H1 (cell line): ENCODE results near the gene MIER1. TPM values are rescaled to one million over a fixed set of nuclear protein-coding genes. Genes with fewer than 3 reads are reported as not detected.

Experiments
- CTCF ChIA-PET: fragments of 300-600 bp; sonication (Branson Sonifier 250); formaldehyde crosslinking; loops from one replicate; lab custom pipeline; 2021; ENCODE audit not compliant: partially characterized antibody; lab: Charles Lee
- POLR2A ChIA-PET: fragments of 300-600 bp; sonication (Branson Sonifier 250); formaldehyde crosslinking; loops from one replicate; lab custom pipeline; 2021; ENCODE audit warnings: inconsistent platforms; ENCODE audit not compliant: partially characterized antibody; lab: Charles Lee
- DNase-seq, 2 experiments: peaks; one replicate each; pipeline versions ENCODE4 v3.0.0 to v3.0.0-alpha.2; 2010 to 2022; ENCODE audit warnings: low spot score in 2 of 2, low read depth in 1 of 2, mixed read lengths in 1 of 2
- FAIRE-seq: peaks from 2 replicates; lab custom pipeline; 2011; peaks lifted over from hg19 to GRCh38; lab: Jason Lieb, UNC
- H2AFZ ChIP-seq: 2 replicates; pipeline ENCODE4 v1.8.1; 2012; ENCODE audit warnings: low read length, inconsistent platforms
- H2AK5ac ChIP-seq: 2 replicates; pipeline ENCODE4 v1.6.1; 2013; ENCODE audit warnings: low read depth, low read length
- H2BK120ac ChIP-seq: replicated peaks from 2 replicates; pipeline ENCODE3; 2013; ENCODE audit warnings: low read depth, low read length, inconsistent platforms
- H2BK12ac ChIP-seq: 2 replicates; pipeline ENCODE4 v1.6.1; 2013; ENCODE audit warnings: low read depth, low read length
- H2BK15ac ChIP-seq: 2 replicates; pipeline ENCODE4 v1.6.1; 2013; ENCODE audit warnings: low read length
- H2BK20ac ChIP-seq: 2 replicates; pipeline ENCODE4 v1.6.1; 2013; ENCODE audit warnings: low read length
- H2BK5ac ChIP-seq: 2 replicates; pipeline ENCODE4 v1.6.1; 2013; ENCODE audit warnings: low read depth, low read length
- H3K14ac ChIP-seq: 2 replicates; pipeline ENCODE4 v1.6.1; 2013; ENCODE audit warnings: inconsistent platforms; ENCODE audit not compliant: insufficient read length
- H3K18ac ChIP-seq: 2 replicates; pipeline ENCODE4 v1.6.1; 2013; ENCODE audit warnings: low read length; ENCODE audit errors: extremely low read depth
- H3K23ac ChIP-seq: 2 replicates; pipeline ENCODE4 v1.6.1; 2013; ENCODE audit warnings: inconsistent platforms; ENCODE audit not compliant: insufficient read length
- H3K23me2 ChIP-seq: 2 replicates; pipeline ENCODE4 v1.6.1; 2013; ENCODE audit warnings: low read depth, low read length
- H3K27ac ChIP-seq: 2 replicates; pipeline ENCODE4 v1.6.1; 2011; ENCODE audit warnings: low read depth, low read length, inconsistent platforms
- H3K27me3 ChIP-seq, 4 experiments: replicated peaks in 1 of 4; 1 replicate in 1 of 4; 2 replicates in 3 of 4; pipeline versions ENCODE4 v1.6.1 to v1.8.1; 2011 to 2013; ENCODE audit warnings: low read length in 3 of 4, mild to moderate bottlenecking in 3 of 4, inconsistent platforms in 2 of 4, mixed read lengths in 2 of 4, moderate library complexity in 1 of 4; ENCODE audit not compliant: control insufficient read depth in 3 of 4, insufficient read depth in 3 of 4; ENCODE audit errors: extremely low read depth in 1 of 4
- H3K36me3 ChIP-seq, 4 experiments: 2 replicates each; pipeline versions ENCODE4 v1.6.1 to v1.8.1; 2011 to 2013; ENCODE audit warnings: mild to moderate bottlenecking in 4 of 4, low read length in 3 of 4, moderate library complexity in 2 of 4, control low read depth in 1 of 4, inconsistent platforms in 1 of 4; ENCODE audit not compliant: insufficient read depth in 4 of 4, control insufficient read depth in 2 of 4
- H3K4ac ChIP-seq: replicated peaks from 2 replicates; pipeline ENCODE3; 2013; ENCODE audit warnings: low read length, low read depth, mixed read lengths, inconsistent platforms; ENCODE audit not compliant: insufficient read length
- H3K4me1 ChIP-seq, 4 experiments: replicated peaks in 1 of 4; 1 replicate in 1 of 4; 2 replicates in 3 of 4; pipeline versions ENCODE4 v1.6.1 to v1.8.1; 2011 to 2013; ENCODE audit warnings: low read length in 3 of 4, inconsistent platforms in 2 of 4, mixed read lengths in 1 of 4; ENCODE audit not compliant: insufficient read depth in 4 of 4, control insufficient read depth in 3 of 4
- H3K4me2 ChIP-seq, 2 experiments: 2 replicates each; pipeline versions ENCODE4 v1.6.1 to v1.8.1; 2011 to 2013; ENCODE audit warnings: low read depth in 2 of 2, low read length in 2 of 2, control low read depth in 1 of 2, inconsistent platforms in 1 of 2, mild to moderate bottlenecking in 1 of 2; ENCODE audit not compliant: insufficient read depth in 1 of 2
- H3K4me3 ChIP-seq, 4 experiments: fragments of 200-600, 300-600 bp in 1 of 4; sonication (generic), shearing (Covaris generic), sonication (Bioruptor Twin) in 1 of 4; 2 replicates each; pipeline versions ENCODE4 v1.5.1 to v1.8.1; 2011 to 2016; ENCODE audit warnings: low read length in 4 of 4, low read depth in 3 of 4, control low read depth in 2 of 4, inconsistent platforms in 2 of 4, mild to moderate bottlenecking in 2 of 4, mixed read lengths in 1 of 4, moderate library complexity in 1 of 4; ENCODE audit not compliant: insufficient read depth in 2 of 4; ENCODE audit errors: extremely low read depth in 1 of 4
- H3K56ac ChIP-seq: replicated peaks from 2 replicates; pipeline ENCODE3; 2013; ENCODE audit warnings: low read depth, mild to moderate bottlenecking, mixed read lengths, low read length, inconsistent platforms; ENCODE audit not compliant: insufficient read length
- H3K79me1 ChIP-seq: 2 replicates; pipeline ENCODE4 v1.6.1; 2013; ENCODE audit warnings: low read depth, low read length, control low read depth
- H3K79me2 ChIP-seq, 2 experiments: 2 replicates each; pipeline versions ENCODE4 v1.6.1 to v1.8.1; 2012 to 2013; ENCODE audit warnings: low read length in 2 of 2, mild to moderate bottlenecking in 2 of 2, inconsistent platforms in 1 of 2; ENCODE audit not compliant: insufficient read depth in 2 of 2, control insufficient read depth in 1 of 2
- H3K9ac ChIP-seq, 4 experiments: replicated peaks in 1 of 4; 1 replicate in 1 of 4; 2 replicates in 3 of 4; pipeline versions ENCODE4 v1.6.1 to v1.8.1; 2011 to 2013; ENCODE audit warnings: low read depth in 3 of 4, low read length in 3 of 4, control low read depth in 2 of 4, mild to moderate bottlenecking in 2 of 4, moderate library complexity in 2 of 4, inconsistent platforms in 1 of 4; ENCODE audit errors: extremely low read depth in 1 of 4
- H3K9me3 ChIP-seq, 2 experiments: 2 replicates each; pipeline versions ENCODE4 v1.6.1 to v1.8.1; 2012 to 2013; ENCODE audit warnings: mild to moderate bottlenecking in 2 of 2, moderate library complexity in 2 of 2, control low read depth in 1 of 2, inconsistent platforms in 1 of 2, low read depth in 1 of 2, low read length in 1 of 2, mixed read lengths in 1 of 2; ENCODE audit not compliant: insufficient read depth in 2 of 2
- H4K20me1 ChIP-seq, 2 experiments: replicated peaks in 1 of 2; 2 replicates each; pipeline versions ENCODE3 to v1.8.1; 2011 to 2013; ENCODE audit warnings: inconsistent platforms in 2 of 2, low read length in 2 of 2, mild to moderate bottlenecking in 1 of 2; ENCODE audit not compliant: insufficient read depth in 2 of 2, control insufficient read depth in 1 of 2
- H4K5ac ChIP-seq: 2 replicates; pipeline ENCODE4 v1.6.1; 2013; ENCODE audit warnings: low read length, low read depth, mixed read lengths, inconsistent platforms; ENCODE audit not compliant: insufficient read length
- H4K8ac ChIP-seq: 2 replicates; pipeline ENCODE4 v1.8.0; 2013; ENCODE audit warnings: mild to moderate bottlenecking, moderate library complexity, low read length, inconsistent platforms; ENCODE audit not compliant: insufficient read depth; ENCODE audit errors: extremely low read depth
- H4K91ac ChIP-seq: replicated peaks from 2 replicates; pipeline ENCODE3; 2013; ENCODE audit warnings: low read length, mixed read lengths, inconsistent platforms; ENCODE audit not compliant: insufficient read length
- BACH1 ChIP-seq: IDR thresholded peaks from 2 replicates; pipeline ENCODE4 v1.6.1; 2012; ENCODE audit warnings: low read length, improper control_type of control experiment
- CHD1 ChIP-seq: IDR thresholded peaks from 2 replicates; pipeline ENCODE4 v1.6.1; 2012; ENCODE audit warnings: low read depth, low read length, improper control_type of control experiment
- KDM5A ChIP-seq: fragments of 200-600 bp; IDR thresholded peaks from 2 replicates; pipeline ENCODE4 v1.7.1; 2012; ENCODE audit warnings: mild to moderate bottlenecking, low read length, inconsistent platforms, mixed read lengths
- POLR2A ChIP-seq, 2 experiments: IDR thresholded peaks; 1 replicate in 1 of 2; 2 replicates in 1 of 2; pipeline ENCODE4 v1.6.1; 2011; ENCODE audit warnings: low read depth in 2 of 2, low read length in 2 of 2, mild to moderate bottlenecking in 2 of 2; ENCODE audit errors: control extremely low read depth in 1 of 2
- TCF12 ChIP-seq: IDR thresholded peaks from 2 replicates; pipeline ENCODE4 v1.6.1; 2011; ENCODE audit warnings: low read depth, mild to moderate bottlenecking, low read length
- TEAD4 ChIP-seq: IDR thresholded peaks from 2 replicates; pipeline ENCODE4 v1.6.1; 2012; ENCODE audit warnings: low read depth, low read length, inconsistent platforms, mixed read lengths
- WGBS, 2 experiments: shearing (Covaris generic) in 1 of 2; methylation state at CpG; one replicate each; pipeline versions ENCODE4 v1.1.6 to v1.1.7; 2013 to 2015; ENCODE audit warnings: low lambda C conversion rate in 2 of 2, mixed read lengths in 2 of 2, inconsistent platforms in 1 of 2, low coverage in 1 of 2, missing lambda C conversion rate in 1 of 2; ENCODE audit not compliant: insufficient replicate concordance in 2 of 2, insufficient coverage in 1 of 2, insufficient read length in 1 of 2; ENCODE audit errors: extremely low coverage in 1 of 2, missing lambda C conversion rate in 1 of 2; 5-methylcytosine and 5-hydroxymethylcytosine counted together
- polyA plus RNA-seq, 7 experiments: library from polyadenylated mRNA; depleted of rRNA in 3 of 7; stranded (reverse) in 5 of 7; unstranded in 2 of 7; fragments of >200 nt in 5 of 7; fragments of 200-250 nt in 2 of 7; gene quantifications; 1 replicate in 5 of 7; 2 replicates in 1 of 7; 4 replicates in 1 of 7; pipeline versions ENCODE4 v1.2.1 to v1.2.3, GENCODE V29; 2011 to 2013; ENCODE audit warnings: missing spikeins in 2 of 7, mixed read lengths in 2 of 7
- total RNA-seq: library from RNA; stranded (reverse); fragmentation: NEBNext Ultra II Directional; extraction: Animal tissue kit (Norgen Biotek cat#: 25700); gene quantifications from 2 replicates; pipeline ENCODE4 v1.2.1, GENCODE V29; 2021

Gene MIER1
- total and polyA plus RNA-seq, 2 of the 8 experiments (the other 6 are each of a cell fraction or from before 2014, with no cell fraction given) = 5.2 to 33.5 TPM

DNA sequence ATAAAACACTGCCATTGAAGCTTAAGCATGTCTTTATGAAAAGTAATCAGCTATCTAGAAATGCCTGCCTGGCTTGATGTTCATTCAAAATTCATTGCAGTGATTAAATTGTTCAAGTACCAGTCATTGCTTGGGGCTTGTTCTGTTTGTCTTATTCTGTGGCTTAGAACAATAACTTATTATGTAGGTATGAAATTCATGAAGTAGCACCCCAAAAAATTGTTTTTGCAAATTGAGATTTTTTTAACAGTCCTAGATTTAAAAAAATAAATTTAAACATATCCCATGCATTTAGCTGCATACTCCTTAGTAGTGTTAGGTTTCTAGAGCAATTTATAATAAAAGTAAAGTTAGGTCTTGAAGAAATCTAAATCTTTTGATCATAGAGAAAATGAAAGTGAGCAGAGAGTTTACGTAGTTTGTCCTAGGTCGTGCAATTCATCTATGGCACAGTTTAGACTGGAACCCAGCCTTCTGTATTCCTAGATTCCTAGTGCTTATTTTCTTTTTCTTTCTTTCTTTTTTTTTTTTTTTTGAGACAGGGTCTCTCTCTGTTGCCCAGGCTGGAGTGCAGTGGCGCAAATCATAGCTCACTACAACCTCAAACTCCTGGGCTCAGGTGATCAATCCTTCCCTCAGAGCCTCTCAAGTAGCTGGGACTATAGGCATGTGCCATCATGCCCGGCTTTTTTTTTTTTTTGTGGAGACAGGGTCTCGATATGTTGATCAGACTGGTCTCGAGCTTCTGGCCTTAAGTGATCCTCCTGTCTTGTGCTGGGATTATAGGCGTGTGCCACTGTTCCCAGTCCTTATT is 9.3 kb downstream of the MIER1 start:
- Histone ChIP-seq H4K5ac (no peak overlapping the region), H3K79me1 (peaks cover 2% of the 10 kb centered on the region; the same call in 1 of the 2 replicates), H4K91ac (no peak overlapping the region), H3K23ac (no peak overlapping the region), H2BK15ac (no peak overlapping the region), H2BK5ac (no peak overlapping the region), H2AK5ac (no peak overlapping the region), H4K8ac (no peak overlapping the region), H3K4me2 (no peak overlapping the region), H3K18ac (no peak overlapping the region), H3K36me3 (no peaks in the 10 kb centered on the region), H3K4me1 (peaks cover 0 to 4% (median 0%) of the 10 kb centered on the region in 4 experiments; a peak in 3 of 7 replicates), H2BK20ac (no peak overlapping the region), H3K4me3 (no peak overlapping the region), H3K56ac (no peak overlapping the region), H2BK12ac (no peak overlapping the region), H2BK120ac (no peak overlapping the region), H3K9ac (no peak overlapping the region), H2AFZ (no peak overlapping the region), H3K27me3 (no peaks in the 10 kb centered on the region), H3K79me2 (peaks cover 4 to 80% of the 10 kb centered on the region in 2 experiments), H3K23me2 (peaks cover 3% of the 10 kb centered on the region; the same call in 1 of the 2 replicates), H4K20me1 (peaks cover 0 to 1% of the 10 kb centered on the region in 2 experiments), H3K9me3 (no peaks in the 10 kb centered on the region), H3K4ac (no peak overlapping the region), H3K27ac (no peak overlapping the region), H3K14ac (no peak overlapping the region)
- DNase-seq (no peak), FAIRE-seq (no peak)
- 87% methylated on average over 7 of the region's 7 CpGs; no CpG with 5 or more reads in 1 of the 2 experiments for whole genome bisulfite sequencing, 2 experiments
- POLR2A ChIA-PET = interaction anchor here (0.6 kb wide), 1 partner anchor 37 kb away, joined by 4 read pairs; no protein-coding TSS in a partner anchor
- CTCF ChIA-PET = interaction anchor here (0.6 kb wide), 2 partner anchors 12 to 1826 kb away, joined by 3 to 4 read pairs; no protein-coding TSS in a partner anchor
- TF ChIP-seq CHD1 (no peak), TEAD4 (no peak), POLR2A (IDR thresholded peaks at IDR 0.05; ENCODE audit: control extremely low read depth in 1 of 2, low read depth in 2 of 2, low read length in 2 of 2) (no peak), BACH1 (no peak), KDM5A (no peak), TCF12 (no peak)
